Loucy (cell line): ENCODE results near the gene SIGLEC12.

ENCODE experiments used
- EZH2phosphoT487 ChIP-seq: fragments of 200-600 bp; IDR thresholded peaks from 2 replicates; pipeline ENCODE4 v1.6.1; 2018; ENCODE audit warnings: antibody characterized with exemption, mild to moderate bottlenecking, moderate library complexity, borderline replicate concordance
- TF ChIP-seq, protein P1 (sequence below): fragments of 200-600 bp; sonication (generic); conservative IDR thresholded peaks from 2 replicates; pipeline ENCODE4 v1.5.1; 2014; ENCODE audit warnings: mild to moderate bottlenecking, antibody characterized with exemption, low read length

GRCh38 chr19:51549533-51550324, 48.1 kb upstream of the SIGLEC12 start:
- TF ChIP-seq, protein P1, sequence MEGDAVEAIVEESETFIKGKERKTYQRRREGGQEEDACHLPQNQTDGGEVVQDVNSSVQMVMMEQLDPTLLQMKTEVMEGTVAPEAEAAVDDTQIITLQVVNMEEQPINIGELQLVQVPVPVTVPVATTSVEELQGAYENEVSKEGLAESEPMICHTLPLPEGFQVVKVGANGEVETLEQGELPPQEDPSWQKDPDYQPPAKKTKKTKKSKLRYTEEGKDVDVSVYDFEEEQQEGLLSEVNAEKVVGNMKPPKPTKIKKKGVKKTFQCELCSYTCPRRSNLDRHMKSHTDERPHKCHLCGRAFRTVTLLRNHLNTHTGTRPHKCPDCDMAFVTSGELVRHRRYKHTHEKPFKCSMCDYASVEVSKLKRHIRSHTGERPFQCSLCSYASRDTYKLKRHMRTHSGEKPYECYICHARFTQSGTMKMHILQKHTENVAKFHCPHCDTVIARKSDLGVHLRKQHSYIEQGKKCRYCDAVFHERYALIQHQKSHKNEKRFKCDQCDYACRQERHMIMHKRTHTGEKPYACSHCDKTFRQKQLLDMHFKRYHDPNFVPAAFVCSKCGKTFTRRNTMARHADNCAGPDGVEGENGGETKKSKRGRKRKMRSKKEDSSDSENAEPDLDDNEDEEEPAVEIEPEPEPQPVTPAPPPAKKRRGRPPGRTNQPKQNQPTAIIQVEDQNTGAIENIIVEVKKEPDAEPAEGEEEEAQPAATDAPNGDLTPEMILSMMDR = no peak
- TF ChIP-seq EZH2phosphoT487 = no peak
